OCI-LY3 (cell line): ENCODE results near the gene HOXC6.

Source experiments
- H2AFZ ChIP-seq: fragments of 200-600, 300-600 bp; shearing (Covaris generic); 2 replicates; pipeline ENCODE4 v1.6.0; 2014; ENCODE audit warnings: antibody characterized with exemption, low read depth, low read length
- H3K27ac ChIP-seq: fragments of 200-600, 300-600 bp; sonication (generic); 2 replicates; pipeline ENCODE4 v1.5.1; 2014; ENCODE audit warnings: mild to moderate bottlenecking, low read length, moderate library complexity, mixed read lengths
- H3K27me3 ChIP-seq: fragments of 200-600, 300-600 bp; sonication (generic); 2 replicates; pipeline ENCODE4 v1.6.1; 2014; ENCODE audit warnings: low read depth, low read length, mixed read lengths
- H3K36me3 ChIP-seq: fragments of 200-600, 300-600 bp; sonication (generic); replicated peaks from 2 replicates; pipeline ENCODE3; 2014; ENCODE audit warnings: low read depth, low read length, mixed read lengths
- H3K4me1 ChIP-seq: fragments of 300-600, 200-600 bp; sonication (generic); 2 replicates; pipeline ENCODE4 v1.6.1; 2014; ENCODE audit warnings: low read length, mixed read lengths
- H3K4me2 ChIP-seq: fragments of 200-600, 300-600 bp; sonication (generic); 2 replicates; pipeline ENCODE4 v1.6.1; 2014; ENCODE audit warnings: low read length, mixed read lengths
- H3K4me3 ChIP-seq: fragments of 300-600, 200-600 bp; sonication (generic); 2 replicates; pipeline ENCODE4 v1.5.1; 2014; ENCODE audit warnings: antibody characterized with exemption, mild to moderate bottlenecking, low read length, moderate library complexity
- H3K79me2 ChIP-seq: fragments of 300-600, 200-600 bp; shearing (Covaris generic); 2 replicates; pipeline ENCODE4 v1.6.1; 2014; ENCODE audit warnings: mild to moderate bottlenecking, low read length, mixed read lengths
- H3K9ac ChIP-seq: fragments of 300-600, 200-600 bp; shearing (Covaris generic); 2 replicates; pipeline ENCODE4 v1.6.0; 2014; ENCODE audit warnings: mild to moderate bottlenecking, low read length, moderate library complexity
- H3K9me3 ChIP-seq: fragments of 200-600, 300-600 bp; shearing (Covaris generic); 2 replicates; pipeline ENCODE4 v1.6.1; 2014; ENCODE audit warnings: low read length, mixed read lengths; ENCODE audit not compliant: insufficient read depth
- H4K20me1 ChIP-seq: fragments of 200-600, 300-600 bp; sonication (generic); 2 replicates; pipeline ENCODE4 v1.6.1; 2016; ENCODE audit warnings: low read length, mixed read lengths; ENCODE audit not compliant: insufficient read depth
- EZH2phosphoT487 ChIP-seq: fragments of 200-600 bp; shearing (Covaris generic); IDR thresholded peaks from 2 replicates; pipeline ENCODE4 v1.6.1; 2018; ENCODE audit warnings: antibody characterized with exemption, mixed run types, low read depth
- TF ChIP-seq, protein P1 (sequence below): fragments of 200-600, 300-600 bp; sonication (generic); IDR thresholded peaks from 2 replicates; pipeline ENCODE4 v1.5.1; 2014; ENCODE audit warnings: antibody characterized with exemption, low read length, low read depth

Gene HOXC6

DNA sequence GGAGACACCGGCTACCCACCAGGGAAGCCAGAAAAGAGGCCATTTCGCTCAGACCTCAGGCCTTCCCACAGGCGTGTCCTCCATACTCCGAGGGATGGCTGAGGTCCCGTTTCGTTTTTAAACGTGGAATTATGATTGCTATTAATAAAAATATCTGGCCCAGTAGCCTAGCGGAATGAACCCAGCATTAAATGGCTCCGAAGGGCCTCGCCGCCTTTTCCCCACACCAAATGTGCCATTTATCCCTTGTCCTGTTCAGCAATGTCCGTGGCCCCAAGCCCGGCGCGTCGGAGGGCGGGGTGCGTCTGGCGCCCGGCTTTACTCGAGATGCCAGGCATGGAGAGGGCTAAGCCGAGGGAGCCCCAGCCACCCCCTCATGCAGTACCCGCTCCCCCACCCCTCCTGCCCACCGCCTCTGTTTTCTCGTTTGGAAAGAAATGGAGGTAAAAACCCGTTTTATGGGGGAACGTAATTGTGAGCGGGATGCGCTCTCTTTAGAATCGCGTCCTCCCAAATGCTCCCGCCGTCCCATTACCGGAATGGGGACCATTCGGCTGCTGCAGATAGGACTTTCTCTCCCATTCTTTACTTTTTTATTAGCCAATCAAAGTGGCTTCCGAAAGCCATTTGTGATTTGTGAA is 13.7 kb upstream of the HOXC6 start:
- Histone ChIP-seq H3K4me1 (peaks cover 25% of the 10 kb centered on the region), H2AFZ (no peak overlapping the region), H4K20me1 (no peaks in the 10 kb centered on the region), H3K27me3 (peaks cover 32% of the 10 kb centered on the region), H3K9ac (no peak overlapping the region), H3K36me3 (no peaks in the 10 kb centered on the region), H3K79me2 (no peaks in the 10 kb centered on the region), H3K4me3 (no peak overlapping the region), H3K9me3 (no peaks in the 10 kb centered on the region), H3K4me2 (no peak overlapping the region), H3K27ac (no peak overlapping the region)
- no peak for TF ChIP-seq EZH2phosphoT487
- TF ChIP-seq, protein P1, sequence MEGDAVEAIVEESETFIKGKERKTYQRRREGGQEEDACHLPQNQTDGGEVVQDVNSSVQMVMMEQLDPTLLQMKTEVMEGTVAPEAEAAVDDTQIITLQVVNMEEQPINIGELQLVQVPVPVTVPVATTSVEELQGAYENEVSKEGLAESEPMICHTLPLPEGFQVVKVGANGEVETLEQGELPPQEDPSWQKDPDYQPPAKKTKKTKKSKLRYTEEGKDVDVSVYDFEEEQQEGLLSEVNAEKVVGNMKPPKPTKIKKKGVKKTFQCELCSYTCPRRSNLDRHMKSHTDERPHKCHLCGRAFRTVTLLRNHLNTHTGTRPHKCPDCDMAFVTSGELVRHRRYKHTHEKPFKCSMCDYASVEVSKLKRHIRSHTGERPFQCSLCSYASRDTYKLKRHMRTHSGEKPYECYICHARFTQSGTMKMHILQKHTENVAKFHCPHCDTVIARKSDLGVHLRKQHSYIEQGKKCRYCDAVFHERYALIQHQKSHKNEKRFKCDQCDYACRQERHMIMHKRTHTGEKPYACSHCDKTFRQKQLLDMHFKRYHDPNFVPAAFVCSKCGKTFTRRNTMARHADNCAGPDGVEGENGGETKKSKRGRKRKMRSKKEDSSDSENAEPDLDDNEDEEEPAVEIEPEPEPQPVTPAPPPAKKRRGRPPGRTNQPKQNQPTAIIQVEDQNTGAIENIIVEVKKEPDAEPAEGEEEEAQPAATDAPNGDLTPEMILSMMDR = no peak

- H3K36me3 ChIP-seq = no peaks in the 10 kb centered on the region
- no peaks in the 10 kb centered on the region for H3K79me2 ChIP-seq
- H2AFZ ChIP-seq = no peak overlapping the region
- H3K9me3 ChIP-seq = no peaks in the 10 kb centered on the region
- H4K20me1 ChIP-seq = no peaks in the 10 kb centered on the region
- H3K4me3 ChIP-seq = no peak overlapping the region
- TF ChIP-seq, protein P1 = no peak
- TF ChIP-seq EZH2phosphoT487 = no peak
- peaks cover 25% of the 10 kb centered on the region for H3K4me1 ChIP-seq
- H3K27me3 ChIP-seq = peaks cover 24% of the 10 kb centered on the region
- H3K9ac ChIP-seq = no peak overlapping the region
- H3K27ac ChIP-seq = no peak overlapping the region
- H3K4me2 ChIP-seq = no peak overlapping the region
Observed at GRCh38 chr12:54015018-54015931, 13.0 kb upstream of the HOXC6 start.

DNA sequence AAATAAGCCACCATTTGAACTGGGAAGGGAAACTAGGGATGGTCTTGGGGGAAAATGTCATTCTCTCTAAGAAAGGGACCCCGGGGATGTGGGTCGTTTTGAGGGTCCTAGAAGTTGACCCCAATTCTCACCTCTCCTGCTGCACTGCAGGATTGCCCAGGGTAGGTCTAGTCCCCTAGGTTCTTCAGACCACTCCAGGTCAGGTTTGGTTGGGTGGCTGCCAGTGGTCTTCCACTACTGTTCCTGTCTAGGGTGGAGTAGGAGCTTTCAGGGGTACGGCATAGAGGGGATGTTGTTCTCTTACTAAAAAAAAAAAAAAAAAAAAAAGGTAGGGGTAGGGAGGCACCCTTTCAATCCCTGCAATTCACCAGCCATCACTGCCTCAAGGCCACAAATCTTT is 12.2 kb upstream of the HOXC6 start:
- Histone ChIP-seq H3K9ac (no peak overlapping the region), H3K4me3 (no peak overlapping the region), H4K20me1 (no peaks in the 10 kb centered on the region), H2AFZ (no peak overlapping the region), H3K79me2 (no peaks in the 10 kb centered on the region), H3K9me3 (no peaks in the 10 kb centered on the region), H3K36me3 (no peaks in the 10 kb centered on the region), H3K4me1 (peaks cover 28% of the 10 kb centered on the region), H3K4me2 (no peak overlapping the region), H3K27ac (no peak overlapping the region), H3K27me3 (peaks cover 16% of the 10 kb centered on the region; the same call in 1 of the 2 replicates)
- TF ChIP-seq EZH2phosphoT487 = no peak
- TF ChIP-seq, protein P1 = no peak

DNA sequence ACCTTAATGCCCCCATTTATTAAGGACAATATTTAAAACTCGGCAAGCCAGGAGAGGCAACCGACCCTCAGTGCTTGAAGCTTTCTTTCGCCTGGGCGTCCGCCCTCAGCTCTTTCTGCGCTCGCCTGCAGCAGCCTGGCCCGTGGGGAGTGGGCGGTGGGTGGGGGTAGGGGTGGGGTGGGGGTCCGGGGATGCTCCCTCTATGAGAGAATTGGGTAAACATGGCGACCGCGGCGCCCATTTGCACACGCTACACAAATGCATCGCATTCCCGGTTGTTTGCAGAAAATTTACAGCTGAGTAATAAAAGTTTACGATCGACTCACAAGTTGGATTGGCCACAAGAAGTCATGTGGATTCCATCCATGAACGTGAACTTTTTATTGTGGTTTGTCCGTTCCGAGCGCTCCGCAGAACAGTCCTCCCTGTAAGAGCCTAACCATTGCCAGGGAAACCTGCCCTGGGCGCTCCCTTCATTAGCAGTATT is 11.7 kb upstream of the HOXC6 start:
- peaks cover 28% of the 10 kb centered on the region for H3K4me1 ChIP-seq
- peaks cover 12% of the 10 kb centered on the region; the same call in 1 of the 2 replicates for H3K27me3 ChIP-seq
- H3K79me2 ChIP-seq = no peaks in the 10 kb centered on the region
- no peak overlapping the region for H2AFZ ChIP-seq
- H3K9me3 ChIP-seq = no peaks in the 10 kb centered on the region
- TF ChIP-seq EZH2phosphoT487 = no peak
- TF ChIP-seq, protein P1 = no peak
- H4K20me1 ChIP-seq = no peaks in the 10 kb centered on the region
- no peak overlapping the region; the same call in 1 of the 2 replicates for H3K4me3 ChIP-seq
- no peak overlapping the region for H3K9ac ChIP-seq
- H3K36me3 ChIP-seq = no peaks in the 10 kb centered on the region
- peak overlapping the region; percentile 83; the same call in 1 of the 2 replicates for H3K4me2 ChIP-seq
- no peak overlapping the region for H3K27ac ChIP-seq
